NCI-H82 treated with DMSO at 0.1 percent for 48 hours (cell line): ENCODE measurements around the gene RBP2.
"Not testable (repeated sequence)": the region's sequence is repeated elsewhere in the genome, so short reads cannot be mapped to it uniquely, and the experiment has no call there.

ENCODE experiments used
- DNase-seq: peaks from one replicate; lab custom pipeline; 2025; ENCODE audit not compliant: unreplicated experiment; lab: John Stamatoyannopoulos, UW

RBP2 gene

DNA sequence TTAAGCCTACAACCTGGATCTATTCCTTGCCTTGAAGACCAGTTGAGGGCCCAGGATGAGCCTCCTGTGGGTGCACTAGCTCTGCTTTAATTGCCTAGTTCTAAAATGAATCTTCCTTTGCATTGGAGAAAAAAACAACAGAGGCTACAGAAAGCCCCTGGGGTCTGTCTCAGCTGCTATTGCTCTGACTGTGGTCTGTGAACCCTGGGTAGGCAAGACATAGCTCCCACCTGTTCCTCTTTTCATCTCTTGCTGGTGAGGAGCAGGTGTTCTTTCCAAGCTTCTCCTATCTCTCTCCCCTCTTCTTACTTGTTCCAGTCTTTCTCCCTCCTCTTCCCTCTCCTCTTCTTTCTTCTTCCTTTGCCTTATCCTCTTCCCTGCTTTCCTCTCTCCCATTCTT lies 28.8 kb downstream of the RBP2 start:
- no peak for DNase-seq

DNA sequence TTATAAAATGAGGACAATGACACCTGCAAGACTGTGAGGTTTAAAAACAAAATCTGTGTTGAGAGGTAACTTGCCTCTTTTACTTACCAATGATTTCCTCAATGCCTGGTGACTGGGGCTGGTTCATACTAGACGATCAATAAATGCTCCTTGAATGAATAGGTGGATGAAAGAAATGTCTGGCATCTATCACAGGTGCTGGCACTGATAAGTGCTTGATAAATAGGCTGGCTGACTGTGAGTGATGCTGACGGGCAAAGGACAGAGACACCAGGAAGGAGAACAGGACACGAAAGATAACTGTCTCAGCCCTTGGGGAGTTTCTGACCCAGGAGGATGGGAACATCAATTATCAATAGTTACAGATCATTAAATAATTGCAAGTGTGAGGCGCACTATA lies 31.9 kb downstream of the RBP2 start:
- DNase-seq, result no peak

DNA sequence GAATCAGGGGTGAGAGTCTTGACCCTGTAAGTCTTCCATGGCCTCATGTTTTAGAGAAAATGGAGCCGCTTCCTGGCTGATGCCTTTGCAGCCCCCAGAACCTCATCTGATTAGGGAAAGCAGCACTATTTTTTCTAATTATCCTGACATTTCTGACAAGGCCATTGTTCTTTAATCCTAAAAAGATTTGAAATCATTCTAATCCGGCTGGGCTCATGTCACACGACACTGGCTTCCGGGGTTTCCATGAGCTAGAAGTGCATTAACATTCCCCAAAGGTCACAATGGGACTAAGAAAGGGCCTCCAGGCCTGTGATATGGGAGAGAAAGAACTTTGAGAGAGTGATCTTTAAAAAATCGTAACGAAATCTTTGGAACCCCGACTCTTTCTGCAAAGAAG lies 33.1 kb downstream of the RBP2 start:
- DNase-seq, result peak; percentile 82

DNA sequence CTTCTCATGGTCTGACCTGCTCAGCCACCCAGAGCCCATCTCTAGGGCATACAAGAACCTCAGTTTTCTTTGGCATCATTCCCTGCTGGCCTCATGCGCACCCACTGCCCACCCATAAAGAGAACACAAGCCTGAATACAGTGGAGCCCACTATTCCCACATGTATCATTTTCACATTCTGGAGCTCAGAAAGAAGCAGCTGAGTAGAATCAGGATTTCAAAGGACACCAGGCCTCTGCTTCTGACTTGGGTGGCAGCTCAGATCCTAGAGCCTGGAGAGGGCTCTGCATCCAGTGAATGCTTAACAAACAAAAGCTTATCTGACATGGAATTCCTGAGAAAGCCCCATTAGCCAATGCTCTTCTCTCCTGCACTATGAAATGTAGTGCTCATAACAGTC lies 34.7 kb downstream of the RBP2 start:
- DNase-seq, result no peak

DNA sequence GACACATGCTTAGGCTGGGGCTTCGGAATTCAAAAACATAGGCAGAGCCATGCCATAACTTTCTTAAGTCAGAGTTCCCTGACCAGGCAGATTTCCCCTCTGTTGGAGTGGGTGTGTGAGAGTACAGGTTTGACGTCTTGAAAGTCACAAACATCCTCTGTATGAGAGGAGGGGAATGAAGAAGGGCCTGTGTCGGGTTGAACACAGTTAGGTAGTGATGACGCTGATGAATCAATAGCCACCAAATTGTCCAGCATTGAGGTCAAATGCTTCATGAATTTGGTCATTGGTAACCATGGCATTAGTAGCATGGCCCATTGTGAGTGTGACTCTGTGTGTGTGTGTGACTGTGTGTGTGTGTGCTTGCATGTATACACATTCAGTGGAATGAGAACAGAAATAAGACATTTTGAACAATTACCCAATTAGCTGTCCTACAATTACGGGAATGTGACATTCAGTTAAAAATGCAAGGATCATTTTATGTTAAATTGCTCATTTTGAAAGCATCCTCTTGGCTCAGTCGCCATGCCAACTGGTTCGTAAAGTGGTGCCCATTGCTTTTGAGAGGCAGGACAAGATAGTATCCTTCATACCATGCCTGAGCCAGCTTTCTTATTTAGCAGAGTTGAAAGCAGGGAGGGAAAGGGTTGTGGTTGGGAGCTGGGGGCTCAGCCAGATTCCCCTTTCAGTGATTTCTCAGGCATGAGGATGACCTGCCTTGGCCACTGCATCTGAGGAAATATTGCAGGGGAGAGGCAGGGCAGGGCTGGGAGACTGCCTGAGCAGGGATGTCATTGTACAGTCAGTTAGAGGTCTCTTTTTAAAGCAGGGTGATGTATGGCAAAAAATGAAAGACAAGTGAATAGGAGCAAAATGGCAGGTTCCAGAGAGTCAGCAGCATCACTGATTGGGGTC lies 35.4 kb downstream of the RBP2 start:
- no peak for DNase-seq

DNA sequence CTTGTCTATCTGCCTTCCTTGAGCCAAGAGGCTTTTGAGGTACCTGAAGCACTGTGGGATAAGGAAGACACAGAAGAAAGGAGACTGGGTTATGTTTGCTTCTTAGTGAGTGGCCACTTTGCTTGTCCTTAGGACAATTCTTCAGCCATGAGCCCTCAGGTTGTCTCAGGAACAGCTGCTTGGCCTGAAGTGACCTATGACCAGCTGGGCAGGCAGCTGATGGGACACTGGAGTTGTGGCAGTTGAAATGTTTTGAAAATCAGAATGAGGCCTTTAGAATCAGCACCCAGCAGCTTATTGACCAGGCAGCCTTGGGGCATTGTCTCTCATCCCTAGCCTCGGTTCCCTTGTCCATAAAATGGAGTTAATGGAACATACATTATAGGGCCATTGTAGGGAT lies 37.0 kb downstream of the RBP2 start:
- no peak for DNase-seq

DNA sequence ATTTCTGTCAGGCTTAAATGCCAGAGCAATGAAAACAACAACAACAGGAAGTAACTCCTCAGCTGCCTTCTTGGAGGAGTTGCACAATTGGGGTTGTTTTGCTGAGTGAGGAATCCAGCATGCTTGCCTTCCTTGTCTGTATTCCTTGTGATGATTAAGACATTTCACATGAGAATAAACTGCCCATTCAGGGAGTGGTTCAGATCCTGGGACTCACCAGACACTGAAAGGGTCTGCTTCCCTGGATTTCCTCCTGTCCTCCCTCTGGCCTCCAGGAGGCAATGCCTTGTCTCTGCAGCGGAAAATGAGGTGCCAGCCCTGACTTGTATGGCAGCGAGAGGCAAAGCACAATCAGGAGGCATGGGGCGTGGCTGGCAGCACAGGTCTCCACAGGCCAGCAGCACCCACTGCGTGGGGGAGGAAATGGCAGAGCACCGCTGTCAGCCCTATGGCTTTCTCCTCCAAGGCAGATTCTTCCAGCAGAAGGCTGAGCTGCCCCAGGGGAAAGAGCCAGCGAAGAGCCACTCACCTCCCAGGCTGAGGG lies 41.5 kb downstream of the RBP2 start:
- DNase-seq, result no peak

DNA sequence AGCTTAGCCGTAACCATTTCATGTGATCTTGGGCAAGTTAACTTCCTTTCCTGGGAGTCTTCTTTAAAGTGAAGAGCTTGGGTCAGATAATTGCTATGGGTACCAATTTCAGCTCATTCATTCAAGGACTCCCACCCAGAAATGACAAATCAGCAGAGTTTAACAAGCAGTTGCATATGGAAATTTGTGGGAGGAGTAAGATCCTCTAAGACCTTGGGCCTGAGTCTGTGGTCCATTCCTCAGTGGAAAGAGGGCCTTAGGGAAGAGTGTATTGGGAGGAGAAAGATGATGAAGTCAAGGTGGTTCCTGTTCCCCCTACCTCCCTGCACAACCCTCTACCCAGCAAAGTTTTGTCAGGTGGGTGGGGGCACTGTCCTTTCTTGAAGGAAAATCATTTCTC lies 42.1 kb downstream of the RBP2 start:
- DNase-seq, result no peak

DNA sequence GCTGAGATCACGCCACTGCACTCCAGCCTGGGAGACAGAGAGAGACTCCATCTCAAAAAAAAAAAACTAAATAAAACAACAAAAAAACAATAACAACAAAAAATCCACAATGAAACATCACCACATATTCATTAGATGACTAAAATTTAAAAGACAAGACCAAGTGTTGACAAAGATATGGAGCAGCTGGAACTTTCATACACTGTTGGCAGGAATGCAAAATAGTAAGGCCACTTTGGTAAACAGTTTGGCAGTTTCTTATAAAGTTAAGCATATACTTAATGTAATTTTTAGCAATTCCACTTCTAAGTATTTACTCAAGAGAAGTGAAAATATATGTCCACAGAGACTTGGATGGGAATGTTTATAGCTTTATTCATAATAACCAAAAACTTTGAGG lies 43.2 kb downstream of the RBP2 start:
- no peak for DNase-seq

DNA sequence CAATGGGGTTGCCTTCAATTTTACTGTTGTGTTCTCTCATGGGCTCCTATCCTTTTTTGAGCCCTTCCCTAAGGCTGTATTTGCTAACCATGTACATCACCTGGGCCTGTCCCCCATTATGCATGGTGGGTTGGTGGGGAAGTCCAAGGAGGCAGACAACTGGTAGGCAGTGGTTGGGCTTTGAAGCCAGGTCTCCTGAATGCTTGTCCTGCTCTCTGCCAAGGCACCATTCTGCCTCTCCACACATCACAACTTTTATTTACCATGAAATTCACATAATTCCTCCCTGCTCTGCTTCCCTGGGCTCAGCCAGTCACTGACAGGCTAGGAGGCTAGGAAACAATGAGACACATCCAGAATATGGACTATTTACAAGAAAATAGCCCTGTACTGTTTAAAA lies 45.8 kb downstream of the RBP2 start:
- no peak for DNase-seq

DNA sequence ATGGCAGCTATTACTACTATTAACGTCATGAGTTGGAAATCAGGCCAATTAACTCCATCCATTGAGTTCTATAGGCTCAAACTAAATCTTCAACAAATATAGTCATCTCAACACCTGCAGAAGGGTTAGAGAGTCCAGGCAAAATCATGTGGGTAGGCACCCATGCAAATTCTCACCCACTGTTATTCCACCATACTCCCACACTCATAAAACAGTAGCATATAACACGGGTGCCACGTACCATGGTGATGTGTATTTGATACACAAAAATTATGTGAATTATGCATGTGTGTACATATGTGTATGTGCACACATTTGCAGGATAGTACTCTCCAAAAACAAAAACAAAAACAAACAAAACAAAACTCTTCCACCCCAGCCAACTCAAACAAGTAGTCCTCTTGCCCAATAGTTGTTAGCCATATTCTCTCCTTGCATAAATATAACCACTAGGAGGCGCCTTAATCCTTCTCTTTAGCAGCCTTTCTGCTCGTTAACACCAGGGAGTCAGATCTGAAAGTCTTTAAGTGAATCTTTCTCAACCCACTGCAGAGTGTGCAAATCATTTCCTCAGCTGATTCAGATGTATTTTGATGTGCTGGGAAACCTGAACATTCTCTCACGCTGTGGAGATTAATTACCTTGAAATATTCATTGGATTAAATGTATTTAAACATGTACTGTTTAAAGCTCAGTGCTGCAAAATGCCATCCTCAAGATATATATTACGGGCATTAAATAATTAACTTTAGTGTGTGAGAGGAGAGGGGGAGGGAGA lies 48.8 kb downstream of the RBP2 start:
- DNase-seq, result peak; percentile 91

DNA sequence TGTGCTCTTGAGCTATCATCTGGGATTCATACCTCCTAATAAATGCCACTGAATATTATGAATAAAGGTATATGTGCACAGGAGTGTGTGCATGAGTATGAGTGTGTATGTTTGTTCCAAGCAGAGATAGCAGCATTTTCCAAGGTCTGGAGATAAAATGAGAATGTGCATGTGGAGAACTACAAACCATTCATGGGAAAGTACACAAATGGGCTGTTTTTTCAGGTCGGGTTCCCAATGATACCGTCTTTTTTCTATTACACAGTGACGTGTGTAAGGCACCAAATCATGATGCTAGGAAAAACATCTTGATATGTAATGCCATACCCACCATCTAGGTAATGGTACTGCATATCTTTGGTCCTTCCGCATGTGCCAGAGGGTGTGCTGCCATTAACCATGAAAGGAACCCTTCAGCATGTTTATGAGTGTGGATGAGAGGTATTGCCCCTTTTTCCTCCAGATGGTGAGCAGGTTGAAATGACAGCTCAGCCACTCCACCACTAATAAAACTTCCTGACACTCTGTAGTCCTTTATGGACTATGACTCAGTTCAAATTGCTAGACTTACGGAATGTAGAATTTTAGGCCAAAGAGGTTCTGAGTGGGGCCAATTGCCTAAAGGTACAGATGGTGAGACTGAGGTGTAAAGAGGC lies 50.4 kb downstream of the RBP2 start:
- no peak for DNase-seq

DNA sequence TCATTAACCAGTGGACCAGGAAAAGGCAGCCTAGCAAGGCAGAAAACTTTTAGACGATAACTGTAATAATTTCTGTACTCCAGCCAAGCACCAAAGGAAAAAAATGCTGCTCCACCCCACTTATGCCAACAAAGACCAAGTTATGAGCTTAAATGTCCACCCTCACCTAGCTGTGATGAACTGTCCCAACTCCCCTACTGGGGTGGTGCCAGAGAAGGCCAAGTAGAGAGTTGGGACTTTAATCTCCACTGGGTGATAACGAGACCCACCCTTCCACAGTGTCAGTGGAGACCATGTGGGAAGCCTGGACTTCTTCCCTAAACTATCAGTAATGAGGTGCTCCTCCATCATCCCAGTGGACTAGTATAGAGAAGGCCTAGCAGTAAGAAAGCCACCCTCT lies 53.1 kb downstream of the RBP2 start:
- no peak for DNase-seq

DNA sequence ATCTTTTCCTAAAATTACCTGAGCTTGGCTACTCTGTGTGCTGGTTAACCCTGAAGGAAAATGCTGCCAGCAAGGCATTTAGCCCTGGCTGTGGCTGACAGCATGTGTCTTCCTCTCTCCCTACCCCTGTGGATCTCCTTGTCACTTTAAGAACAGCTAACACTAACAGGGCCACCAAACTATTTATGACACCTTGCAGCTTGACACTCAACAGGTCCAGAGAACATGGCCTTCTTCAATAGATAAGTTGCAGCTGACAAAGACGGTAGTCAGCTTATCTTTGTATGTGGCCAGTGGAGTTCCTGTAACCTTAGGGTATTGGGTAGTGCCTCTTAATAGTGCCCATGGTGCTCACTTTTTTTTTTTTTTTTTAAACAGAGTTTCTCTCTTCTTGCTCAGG lies 54.9 kb downstream of the RBP2 start:
- DNase-seq, result no peak

DNA sequence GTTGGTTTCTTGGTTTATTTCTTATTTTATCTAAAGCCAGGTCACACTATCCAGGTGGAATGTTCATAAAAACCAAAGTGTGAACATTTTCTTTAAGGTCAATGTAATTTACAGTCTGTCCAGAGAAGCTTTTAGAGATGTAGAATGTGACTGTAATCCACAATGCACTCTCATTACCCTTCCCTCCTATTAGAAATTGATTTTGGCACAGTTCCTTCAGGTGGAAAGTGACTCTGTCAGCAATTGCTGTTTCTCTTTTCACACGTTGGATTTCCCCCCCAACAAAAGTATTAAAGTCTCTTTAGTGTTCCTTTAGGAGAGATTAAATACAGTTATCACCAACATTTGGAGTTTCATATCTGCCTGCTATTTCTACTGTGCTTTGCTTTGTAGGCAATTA lies 55.3 kb downstream of the RBP2 start:
- no peak for DNase-seq

DNA sequence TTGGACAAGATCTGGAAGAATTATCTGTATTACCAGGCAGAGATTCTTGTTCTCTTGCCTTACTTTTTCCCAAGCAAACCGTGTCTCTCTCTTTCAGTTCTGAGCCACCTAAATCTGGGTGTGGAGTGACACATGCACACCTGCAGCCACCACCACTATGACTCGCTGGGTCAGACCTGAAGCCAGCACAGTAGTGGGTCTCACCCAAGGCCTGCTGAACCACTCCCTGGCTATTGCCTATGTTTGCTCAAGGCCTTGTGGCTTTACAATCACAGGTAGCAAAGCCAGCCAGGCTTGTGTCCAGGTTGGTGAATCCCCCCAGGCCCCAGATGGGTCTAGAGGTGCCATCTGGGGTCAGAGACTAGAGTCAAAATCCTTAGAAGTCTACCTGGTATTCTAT lies 58.2 kb downstream of the RBP2 start:
- DNase-seq, result no peak

DNA sequence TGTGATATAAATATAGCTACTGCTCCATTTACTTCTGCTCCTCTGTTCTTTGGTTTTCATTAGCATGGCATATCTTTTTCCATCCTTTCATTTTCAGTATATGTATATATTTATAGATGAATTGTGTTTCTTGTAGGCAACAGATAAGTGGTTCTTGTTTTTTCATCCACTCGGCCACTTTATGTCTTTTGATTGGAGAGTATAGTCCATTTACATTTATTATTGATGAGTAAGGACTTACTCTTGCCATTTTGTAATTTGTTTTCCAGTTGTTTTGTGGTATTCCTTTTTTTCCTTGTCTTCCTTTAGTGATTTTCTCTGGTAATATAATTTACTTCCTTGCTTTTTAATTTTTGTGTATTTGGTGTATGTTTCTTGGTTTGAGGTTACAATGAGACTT lies 60.0 kb downstream of the RBP2 start:
- no peak for DNase-seq

DNA sequence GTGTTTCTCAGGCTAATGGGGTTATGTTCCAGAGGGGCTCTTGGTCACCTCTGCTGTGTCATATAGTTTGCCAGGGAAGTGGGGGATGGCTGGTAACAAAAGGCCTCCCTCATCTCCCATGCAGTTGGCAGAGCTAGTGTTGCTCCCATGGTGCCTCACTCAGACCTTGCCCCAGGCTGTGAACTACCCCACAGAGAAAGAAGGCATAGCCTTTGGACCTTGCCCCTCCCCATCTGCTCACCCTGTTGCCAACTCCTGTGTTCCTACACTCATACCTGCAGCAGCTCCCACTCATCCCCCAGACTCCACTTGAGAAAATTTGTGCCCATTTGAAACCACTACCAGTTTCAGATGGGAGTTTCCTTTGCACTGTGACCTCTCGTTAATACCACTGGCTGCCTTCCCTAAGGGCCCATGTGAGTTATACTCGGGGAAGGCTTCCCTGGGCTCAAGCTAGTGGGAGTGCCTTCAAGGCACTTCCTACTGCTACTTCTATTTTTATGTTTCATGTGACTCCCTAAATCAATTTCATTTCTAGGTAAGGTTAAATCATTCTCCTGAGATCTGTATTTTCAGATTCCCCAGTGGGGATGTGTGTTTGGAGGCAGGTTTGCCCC lies 61.6 kb downstream of the RBP2 start:
- DNase-seq, result no peak

DNA sequence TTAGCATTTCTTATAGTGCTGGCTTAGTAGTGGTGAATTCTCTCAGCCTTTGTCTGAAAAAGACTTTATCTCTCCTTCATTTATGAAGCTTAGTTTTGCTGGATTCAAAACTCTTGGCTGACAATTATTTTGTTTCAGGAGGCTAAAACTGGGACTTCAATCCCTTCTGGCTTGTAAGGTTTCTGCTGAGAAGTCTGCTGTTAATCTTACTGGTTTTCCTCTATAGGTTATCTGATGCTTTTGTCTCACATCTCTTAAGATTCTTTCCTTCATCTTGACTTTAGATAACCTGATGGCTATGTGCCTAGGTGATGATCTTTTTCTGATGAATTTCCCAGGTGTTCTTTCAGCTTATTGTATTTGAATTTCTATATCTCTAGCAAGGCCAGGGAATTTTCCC lies 63.4 kb downstream of the RBP2 start:
- DNase-seq, result not testable (repeated sequence)
